ENCODE data around the gene TANGO6. TPM values are rescaled to one million over a fixed set of nuclear protein-coding genes. Genes with fewer than 3 reads are reported as not detected.

Gene TANGO6
- total and polyA plus RNA-seq, 2 donors from 2014 or later: 4.5 to 20.6 TPM

- Histone ChIP-seq H3K4me1 (ENCODE audit: control insufficient read depth in 2 of 3, insufficient read depth in 2 of 3, low read depth in 1 of 3, low read length in 3 of 3) (no peaks in the 10 kb centered on the region), H3K27ac (ENCODE audit: low read depth in 2 of 2, low read length in 2 of 2) (no peak overlapping the region), H3K36me3 (ENCODE audit: control insufficient read depth in 2 of 3, insufficient read depth in 3 of 3, low read length in 3 of 3) (no peaks in the 10 kb centered on the region), H3K9me3 (ENCODE audit: control insufficient read depth in 2 of 3, insufficient read depth in 1 of 3, low read length in 3 of 3) (no peaks in the 10 kb centered on the region), H3K9ac (ENCODE audit: low read length in 3 of 3) (no peak overlapping the region), H3K27me3 (ENCODE audit: control insufficient read depth, insufficient read depth, low read length) (no peaks in the 10 kb centered on the region), H3K4me3 (ENCODE audit: low read length in 3 of 3) (no peak overlapping the region)
- no peak for TF ChIP-seq CTCF (IDR thresholded peaks at IDR 0.05; ENCODE audit: borderline replicate concordance, extremely low read depth, insufficient read depth)
- no peak for FAIRE-seq
- intact Hi-C loops (cut with DNase I): no loop called here
- no peak for DNase-seq
Measured at GRCh38 chr16:68894714-68895113, 51.4 kb downstream of the TANGO6 start.

- no peak for DNase-seq
- peaks cover 0 to 8% (median 4%) of the 10 kb centered on the region in 3 donors for H3K4me1 ChIP-seq (ENCODE audit: control insufficient read depth in 2 of 3, insufficient read depth in 2 of 3, low read depth in 1 of 3, low read length in 3 of 3)
- no peaks in the 10 kb centered on the region for H3K36me3 ChIP-seq (ENCODE audit: control insufficient read depth in 2 of 3, insufficient read depth in 3 of 3, low read length in 3 of 3)
- intact Hi-C loops (cut with DNase I): no loop called here
- H3K27ac ChIP-seq (ENCODE audit: low read depth in 2 of 2, low read length in 2 of 2): no peak overlapping the region
- no peak overlapping the region for H3K4me3 ChIP-seq (ENCODE audit: low read length in 3 of 3)
- FAIRE-seq: no peak
- TF ChIP-seq CTCF (IDR thresholded peaks at IDR 0.05; ENCODE audit: borderline replicate concordance, extremely low read depth, insufficient read depth): no peak
- H3K9ac ChIP-seq (ENCODE audit: low read length in 3 of 3): no peak overlapping the region
- H3K9me3 ChIP-seq (ENCODE audit: control insufficient read depth in 2 of 3, insufficient read depth in 1 of 3, low read length in 3 of 3): no peaks in the 10 kb centered on the region
- H3K27me3 ChIP-seq (ENCODE audit: control insufficient read depth, insufficient read depth, low read length): no peaks in the 10 kb centered on the region
Measured at GRCh38 chr16:68898026-68898425, 54.7 kb downstream of the TANGO6 start.

- DNase-seq: no peak
- no peak overlapping the region for H3K9ac ChIP-seq (ENCODE audit: low read length in 3 of 3)
- H3K4me1 ChIP-seq (ENCODE audit: control insufficient read depth in 2 of 3, insufficient read depth in 2 of 3, low read depth in 1 of 3, low read length in 3 of 3): peaks cover 0 to 8% (median 4%) of the 10 kb centered on the region in 3 donors
- no peaks in the 10 kb centered on the region for H3K36me3 ChIP-seq (ENCODE audit: control insufficient read depth in 2 of 3, insufficient read depth in 3 of 3, low read length in 3 of 3)
- no peaks in the 10 kb centered on the region for H3K9me3 ChIP-seq (ENCODE audit: control insufficient read depth in 2 of 3, insufficient read depth in 1 of 3, low read length in 3 of 3)
- intact Hi-C loops (cut with DNase I): no loop called here
- no peak overlapping the region for H3K4me3 ChIP-seq (ENCODE audit: low read length in 3 of 3)
- TF ChIP-seq CTCF (IDR thresholded peaks at IDR 0.05; ENCODE audit: borderline replicate concordance, extremely low read depth, insufficient read depth): no peak
- H3K27me3 ChIP-seq (ENCODE audit: control insufficient read depth, insufficient read depth, low read length): no peaks in the 10 kb centered on the region
- H3K27ac ChIP-seq (ENCODE audit: low read depth in 2 of 2, low read length in 2 of 2): no peak overlapping the region
- FAIRE-seq: no peak
Measured at GRCh38 chr16:68900009-68900408, 56.7 kb downstream of the TANGO6 start.
